HepG2 (cell line): Measurements from ENCODE around the gene FGD2. TPM values are rescaled to one million over a fixed set of nuclear protein-coding genes. Genes with fewer than 3 reads are reported as not detected.

Source experiments
- ATM ChIP-seq: fragments of 450-650 bp; IDR thresholded peaks from 2 replicates; pipeline ENCODE4 v1.7.1; 2017; ENCODE audit warnings: mild to moderate bottlenecking, borderline replicate concordance
- CREM ChIP-seq, 2 experiments: sonication (generic) in 1 of 2; formaldehyde crosslinking in 1 of 2; IDR thresholded peaks; 2 replicates each; pipeline versions ENCODE4 v1.4.0 to v1.6.1; 2016 to 2020; ENCODE audit warnings: antibody characterized with exemption in 1 of 2, mild to moderate bottlenecking in 1 of 2, missing genetic modification reagents in 1 of 2
- FLYWCH1 ChIP-seq: sonication (generic); formaldehyde crosslinking; IDR thresholded peaks from 2 replicates; pipeline ENCODE4 v1.8.1; 2023; ENCODE audit warnings: mild to moderate bottlenecking, missing genetic modification reagents
- HHEX ChIP-seq: IDR thresholded peaks from 2 replicates; pipeline ENCODE4 v1.6.1; 2016; ENCODE audit warnings: control low read depth
- KLF12 ChIP-seq: sonication (generic); formaldehyde crosslinking; IDR thresholded peaks from 2 replicates; pipeline ENCODE4 v1.4.0; 2020; ENCODE audit warnings: missing genetic modification reagents, borderline replicate concordance
- MLLT10 ChIP-seq: sonication (generic); formaldehyde crosslinking; IDR thresholded peaks from 2 replicates; pipeline ENCODE4 v1.4.0; 2020; ENCODE audit warnings: missing genetic modification reagents
- PAF1 ChIP-seq: IDR thresholded peaks from 2 replicates; pipeline ENCODE4 v1.6.1; 2016; ENCODE audit warnings: missing genetic modification reagents, missing compliant biosample characterization
- RARA ChIP-seq: IDR thresholded peaks from 2 replicates; pipeline ENCODE4 v1.6.1; 2016; ENCODE audit warnings: missing genetic modification reagents, missing compliant biosample characterization
- STAT5B ChIP-seq: sonication (generic); formaldehyde crosslinking; IDR thresholded peaks from 2 replicates; pipeline ENCODE4 v1.4.0; 2020; ENCODE audit warnings: missing genetic modification reagents
- U2AF2 ChIP-seq: fragments of 200-400 bp; formaldehyde crosslinking; IDR thresholded peaks from 2 replicates; pipeline ENCODE4 v1.6.1; 2017; ENCODE audit warnings: low read depth, mild to moderate bottlenecking, low read length
- ZFP41 ChIP-seq: sonication (generic); formaldehyde crosslinking; IDR thresholded peaks from 2 replicates; pipeline ENCODE4 v1.4.0; 2020; ENCODE audit warnings: mild to moderate bottlenecking, missing genetic modification reagents, borderline replicate concordance
- ZKSCAN5 ChIP-seq: sonication (generic); formaldehyde crosslinking; IDR thresholded peaks from 2 replicates; pipeline ENCODE4 v1.5.1; 2020; ENCODE audit warnings: mild to moderate bottlenecking, missing genetic modification reagents
- ZNF136 ChIP-seq: sonication (generic); formaldehyde crosslinking; IDR thresholded peaks from 2 replicates; pipeline ENCODE4 v1.8.1; 2022; ENCODE audit warnings: low read depth, mild to moderate bottlenecking, moderate library complexity, missing genetic modification reagents
- ZNF24 ChIP-seq: fragments of 450-650 bp; IDR thresholded peaks from 2 replicates; pipeline ENCODE4 v1.6.1; 2017; ENCODE audit warnings: antibody characterized with exemption, mild to moderate bottlenecking
- ZNF33B ChIP-seq: sonication (generic); formaldehyde crosslinking; IDR thresholded peaks from 2 replicates; pipeline ENCODE4 v1.5.1; 2020; ENCODE audit warnings: mild to moderate bottlenecking, missing genetic modification reagents
- ZNF354B ChIP-seq: sonication (generic); formaldehyde crosslinking; IDR thresholded peaks from 2 replicates; pipeline ENCODE4 v1.8.0; 2022; ENCODE audit warnings: mild to moderate bottlenecking, missing genetic modification reagents
- ZSCAN29 ChIP-seq: sonication (generic); formaldehyde crosslinking; conservative IDR thresholded peaks from 2 replicates; pipeline ENCODE4 v1.4.0; 2020; ENCODE audit warnings: mild to moderate bottlenecking, missing genetic modification reagents
- polyA plus RNA-seq, 8 experiments: library from polyadenylated mRNA; depleted of rRNA in 3 of 8; stranded (reverse) in 7 of 8; unstranded in 1 of 8; fragments of >200 nt; fragmentation: Illumina TruSeq in 4 of 8; extraction: Trizol in 4 of 8; gene quantifications; 2 replicates each; pipeline versions ENCODE4 v1.2.1 to v1.2.3, GENCODE V29; 2011 to 2016; ENCODE audit warnings: low read depth in 4 of 8, missing spikeins in 1 of 8, mixed read lengths in 1 of 8; ENCODE audit not compliant: insufficient read depth in 1 of 8
- total RNA-seq, 5 experiments: library from RNA; depleted of rRNA; stranded (reverse); fragments of >200 nt; fragmentation: Illumina TruSeq; extraction: Trizol; gene quantifications; 2 replicates each; pipeline ENCODE4 v1.2.3, GENCODE V29; 2016; ENCODE audit warnings: low read depth in 1 of 5
- TF ChIP-seq, protein P1 (sequence below): sonication (generic); formaldehyde crosslinking; IDR thresholded peaks from 2 replicates; pipeline ENCODE4 v1.4.0; 2020; ENCODE audit warnings: missing genetic modification reagents, mild to moderate bottlenecking, borderline replicate concordance
- TF ChIP-seq, protein P2 (sequence below): sonication (generic); formaldehyde crosslinking; IDR thresholded peaks from 2 replicates; pipeline ENCODE4 v1.4.0; 2020; ENCODE audit warnings: missing genetic modification reagents, borderline replicate concordance
- TF ChIP-seq, protein P3 (sequence below): sonication (generic); formaldehyde crosslinking; conservative IDR thresholded peaks from 2 replicates; pipeline ENCODE4 v1.8.0; 2022; ENCODE audit warnings: mild to moderate bottlenecking, moderate library complexity, missing genetic modification reagents
- TF ChIP-seq, protein P4 (sequence below): IDR thresholded peaks from 2 replicates; pipeline ENCODE4 v1.6.1; 2016; ENCODE audit warnings: mild to moderate bottlenecking, missing biosample characterization, missing genetic modification reagents
- TF ChIP-seq, protein P5 (sequence below): sonication (generic); formaldehyde crosslinking; IDR thresholded peaks from 2 replicates; pipeline ENCODE4 v1.8.0; 2022; ENCODE audit warnings: mild to moderate bottlenecking, missing genetic modification reagents; ENCODE audit not compliant: insufficient replicate concordance

The FGD2 gene
- total and polyA plus RNA-seq, 2 of the 13 experiments (the other 11 are each of a cell fraction or from before 2014, with no cell fraction given), result not detected

DNA sequence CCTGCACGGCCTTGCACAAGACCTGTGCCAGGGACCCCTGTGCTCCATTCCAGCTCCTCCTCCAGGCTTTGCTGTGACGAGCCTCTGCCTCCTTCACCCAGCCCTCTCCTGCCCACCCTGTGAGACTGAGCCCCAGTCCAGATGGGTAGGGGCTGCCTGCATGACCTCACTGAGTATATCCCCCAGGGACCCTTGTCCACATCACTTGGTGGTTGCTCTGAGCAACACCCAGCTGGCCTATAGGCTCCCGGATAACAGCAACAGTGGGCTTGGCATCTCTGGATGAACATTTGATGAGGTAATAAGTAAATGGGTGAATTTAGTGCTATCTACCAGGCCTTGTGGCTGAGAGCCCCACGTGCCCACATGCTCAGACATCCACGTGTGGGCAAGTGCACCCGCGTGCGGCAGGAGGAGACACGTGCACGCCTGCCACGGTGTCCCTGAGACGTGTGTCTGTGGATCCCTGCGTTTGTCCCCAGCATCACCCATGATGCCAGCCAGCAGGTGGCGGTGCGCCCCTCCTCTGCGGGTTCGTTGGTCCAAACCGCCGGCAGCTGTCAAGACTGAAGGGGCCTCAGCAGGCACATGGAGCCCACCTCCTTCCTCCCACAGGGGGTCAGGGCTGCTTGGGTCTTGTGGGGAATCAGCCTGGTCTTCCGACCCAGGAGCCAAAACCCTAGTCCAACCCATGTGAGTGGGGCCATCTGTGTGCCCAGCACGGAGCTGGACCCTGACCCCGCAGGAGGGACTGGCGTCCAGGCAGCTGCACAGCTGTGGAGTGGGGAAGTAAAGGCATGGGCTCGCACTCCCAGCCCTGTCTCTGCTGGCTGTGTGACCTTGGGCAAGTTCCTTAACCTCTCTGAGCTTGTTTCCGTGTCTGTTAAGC is 45.9 kb downstream of the FGD2 start (continued):
- no peak for TF ChIP-seq HHEX (CRISPR knock-in tag)
- TF ChIP-seq ZKSCAN5, result no peak
- no peak for TF ChIP-seq FLYWCH1 (CRISPR knock-in tag)
- no peak for TF ChIP-seq ZNF354B (CRISPR knock-in tag)
- TF ChIP-seq, protein P1, sequence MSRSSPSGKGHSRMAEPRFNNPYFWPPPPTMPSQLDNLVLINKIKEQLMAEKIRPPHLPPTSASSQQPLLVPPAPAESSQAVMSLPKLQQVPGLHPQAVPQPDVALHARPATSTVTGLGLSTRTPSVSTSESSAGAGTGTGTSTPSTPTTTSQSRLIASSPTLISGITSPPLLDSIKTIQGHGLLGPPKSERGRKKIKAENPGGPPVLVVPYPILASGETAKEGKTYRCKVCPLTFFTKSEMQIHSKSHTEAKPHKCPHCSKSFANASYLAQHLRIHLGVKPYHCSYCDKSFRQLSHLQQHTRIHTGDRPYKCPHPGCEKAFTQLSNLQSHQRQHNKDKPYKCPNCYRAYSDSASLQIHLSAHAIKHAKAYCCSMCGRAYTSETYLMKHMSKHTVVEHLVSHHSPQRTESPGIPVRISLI (CRISPR knock-in tag), result peak; percentile 78; the same call in 1 of the 2 replicates
- no peak for TF ChIP-seq U2AF2
- TF ChIP-seq, protein P2, sequence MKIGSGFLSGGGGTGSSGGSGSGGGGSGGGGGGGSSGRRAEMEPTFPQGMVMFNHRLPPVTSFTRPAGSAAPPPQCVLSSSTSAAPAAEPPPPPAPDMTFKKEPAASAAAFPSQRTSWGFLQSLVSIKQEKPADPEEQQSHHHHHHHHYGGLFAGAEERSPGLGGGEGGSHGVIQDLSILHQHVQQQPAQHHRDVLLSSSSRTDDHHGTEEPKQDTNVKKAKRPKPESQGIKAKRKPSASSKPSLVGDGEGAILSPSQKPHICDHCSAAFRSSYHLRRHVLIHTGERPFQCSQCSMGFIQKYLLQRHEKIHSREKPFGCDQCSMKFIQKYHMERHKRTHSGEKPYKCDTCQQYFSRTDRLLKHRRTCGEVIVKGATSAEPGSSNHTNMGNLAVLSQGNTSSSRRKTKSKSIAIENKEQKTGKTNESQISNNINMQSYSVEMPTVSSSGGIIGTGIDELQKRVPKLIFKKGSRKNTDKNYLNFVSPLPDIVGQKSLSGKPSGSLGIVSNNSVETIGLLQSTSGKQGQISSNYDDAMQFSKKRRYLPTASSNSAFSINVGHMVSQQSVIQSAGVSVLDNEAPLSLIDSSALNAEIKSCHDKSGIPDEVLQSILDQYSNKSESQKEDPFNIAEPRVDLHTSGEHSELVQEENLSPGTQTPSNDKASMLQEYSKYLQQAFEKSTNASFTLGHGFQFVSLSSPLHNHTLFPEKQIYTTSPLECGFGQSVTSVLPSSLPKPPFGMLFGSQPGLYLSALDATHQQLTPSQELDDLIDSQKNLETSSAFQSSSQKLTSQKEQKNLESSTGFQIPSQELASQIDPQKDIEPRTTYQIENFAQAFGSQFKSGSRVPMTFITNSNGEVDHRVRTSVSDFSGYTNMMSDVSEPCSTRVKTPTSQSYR (CRISPR knock-in tag), result peak; percentile 76; the same call in 1 of the 2 replicates
- no peak for TF ChIP-seq ZFP41 (CRISPR knock-in tag)
- TF ChIP-seq MLLT10, result no peak
- TF ChIP-seq STAT5B (CRISPR knock-in tag), result peak; percentile 74; the same call in 1 of the 2 replicates
- no peak for TF ChIP-seq CREM (IDR thresholded peaks at IDR 0.05)
- no peak for TF ChIP-seq CREM (CRISPR knock-in tag; IDR thresholded peaks at IDR 0.05)
- TF ChIP-seq, protein P3, sequence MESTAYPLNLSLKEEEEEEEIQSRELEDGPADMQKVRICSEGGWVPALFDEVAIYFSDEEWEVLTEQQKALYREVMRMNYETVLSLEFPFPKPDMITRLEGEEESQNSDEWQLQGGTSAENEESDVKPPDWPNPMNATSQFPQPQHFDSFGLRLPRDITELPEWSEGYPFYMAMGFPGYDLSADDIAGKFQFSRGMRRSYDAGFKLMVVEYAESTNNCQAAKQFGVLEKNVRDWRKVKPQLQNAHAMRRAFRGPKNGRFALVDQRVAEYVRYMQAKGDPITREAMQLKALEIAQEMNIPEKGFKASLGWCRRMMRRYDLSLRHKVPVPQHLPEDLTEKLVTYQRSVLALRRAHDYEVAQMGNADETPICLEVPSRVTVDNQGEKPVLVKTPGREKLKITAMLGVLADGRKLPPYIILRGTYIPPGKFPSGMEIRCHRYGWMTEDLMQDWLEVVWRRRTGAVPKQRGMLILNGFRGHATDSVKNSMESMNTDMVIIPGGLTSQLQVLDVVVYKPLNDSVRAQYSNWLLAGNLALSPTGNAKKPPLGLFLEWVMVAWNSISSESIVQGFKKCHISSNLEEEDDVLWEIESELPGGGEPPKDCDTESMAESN, result no peak; the same call in 1 of the 2 replicates
- no peak; the same call in 1 of the 2 replicates for TF ChIP-seq PAF1 (CRISPR knock-in tag)
- TF ChIP-seq ZNF33B, result no peak
- peak; percentile 59 for TF ChIP-seq RARA (CRISPR knock-in tag)
- TF ChIP-seq, protein P4, sequence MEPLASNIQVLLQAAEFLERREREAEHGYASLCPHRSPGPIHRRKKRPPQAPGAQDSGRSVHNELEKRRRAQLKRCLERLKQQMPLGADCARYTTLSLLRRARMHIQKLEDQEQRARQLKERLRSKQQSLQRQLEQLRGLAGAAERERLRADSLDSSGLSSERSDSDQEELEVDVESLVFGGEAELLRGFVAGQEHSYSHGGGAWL, result peak; percentile 71
- TF ChIP-seq KLF12 (CRISPR knock-in tag), result no peak
- TF ChIP-seq, protein P5, sequence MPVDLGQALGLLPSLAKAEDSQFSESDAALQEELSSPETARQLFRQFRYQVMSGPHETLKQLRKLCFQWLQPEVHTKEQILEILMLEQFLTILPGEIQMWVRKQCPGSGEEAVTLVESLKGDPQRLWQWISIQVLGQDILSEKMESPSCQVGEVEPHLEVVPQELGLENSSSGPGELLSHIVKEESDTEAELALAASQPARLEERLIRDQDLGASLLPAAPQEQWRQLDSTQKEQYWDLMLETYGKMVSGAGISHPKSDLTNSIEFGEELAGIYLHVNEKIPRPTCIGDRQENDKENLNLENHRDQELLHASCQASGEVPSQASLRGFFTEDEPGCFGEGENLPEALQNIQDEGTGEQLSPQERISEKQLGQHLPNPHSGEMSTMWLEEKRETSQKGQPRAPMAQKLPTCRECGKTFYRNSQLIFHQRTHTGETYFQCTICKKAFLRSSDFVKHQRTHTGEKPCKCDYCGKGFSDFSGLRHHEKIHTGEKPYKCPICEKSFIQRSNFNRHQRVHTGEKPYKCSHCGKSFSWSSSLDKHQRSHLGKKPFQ (CRISPR knock-in tag), result peak; percentile 90
- TF ChIP-seq ZNF24, result no peak
- TF ChIP-seq ATM, result no peak
- TF ChIP-seq ZNF136 (CRISPR knock-in tag), result no peak; the same call in 1 of the 2 replicates
- TF ChIP-seq ZSCAN29 (CRISPR knock-in tag), result no peak
